Sigmoid colon (tissue), 7 donors: ENCODE data around the gene FBH1. TPM values are rescaled to one million over a fixed set of nuclear protein-coding genes. Genes with fewer than 3 reads are reported as not detected.

Experiments
- DNase-seq: peaks from one replicate; pipeline ENCODE4 v3.0.0-alpha.2; 2019
- H3K27ac ChIP-seq, 4 donors: fragments of 200-600 bp; sonication (generic); one replicate each; pipeline ENCODE4 v1.5.1; 2016 to 2019; ENCODE audit warnings: mild to moderate bottlenecking in 1 of 4
- H3K27me3 ChIP-seq, 3 donors: fragments of 200-600 bp; sonication (generic); one replicate each; pipeline ENCODE4 v1.5.1; 2019; ENCODE audit warnings: mild to moderate bottlenecking in 1 of 3
- H3K36me3 ChIP-seq, 4 donors: fragments of 200-600 bp; sonication (generic); one replicate each; pipeline ENCODE4 v1.5.1; 2016 to 2019
- H3K4me1 ChIP-seq, 4 donors: fragments of 200-600 bp; sonication (generic); one replicate each; pipeline ENCODE4 v1.5.1; 2017 to 2019
- H3K4me3 ChIP-seq, 4 donors: fragments of 200-600 bp; sonication (generic); one replicate each; pipeline ENCODE4 v1.5.1; 2017 to 2019; ENCODE audit warnings: mild to moderate bottlenecking in 2 of 4, moderate library complexity in 1 of 4
- H3K9me3 ChIP-seq, 4 donors: fragments of 200-600 bp in 3 of 4; sonication (generic) in 3 of 4; one replicate each; pipeline versions ENCODE4 v1.5.1 to v1.6.1; 2013 to 2019
- CTCF ChIP-seq, 4 experiments: fragments of 450-650 bp in 3 of 4; fragments of 200-600 bp in 1 of 4; IDR thresholded peaks; one replicate each; pipeline ENCODE4 v1.5.1; 2016 to 2019; ENCODE audit warnings: antibody characterized with exemption in 4 of 4, mild to moderate bottlenecking in 3 of 4, moderate library complexity in 2 of 4
- EP300 ChIP-seq, 4 donors: sonication (generic); formaldehyde crosslinking; IDR thresholded peaks; one replicate each; pipeline ENCODE4 v1.6.1; 2017; ENCODE audit warnings: antibody characterized with exemption in 4 of 4
- POLR2A ChIP-seq, 2 donors: fragments of 450-650 bp; IDR thresholded peaks; one replicate each; pipeline ENCODE4 v1.6.1; 2016; ENCODE audit warnings: antibody characterized with exemption in 2 of 2, mild to moderate bottlenecking in 2 of 2, moderate library complexity in 2 of 2
- POLR2AphosphoS5 ChIP-seq, 4 donors: sonication (generic); formaldehyde crosslinking; IDR thresholded peaks; one replicate each; pipeline ENCODE4 v1.6.1; 2017; ENCODE audit warnings: antibody characterized with exemption in 4 of 4
- WGBS, 2 donors: extraction: QIAGEN DNeasy Blood & Tissue Kit; methylation state at CpG; one replicate each; pipeline ENCODE4 v1.1.7; 2013; 5-methylcytosine and 5-hydroxymethylcytosine counted together
- intact Hi-C: fragments of 100-400 bp; cut with DNase I; formaldehyde crosslinking; loops from one replicate; pipeline ENCODE4 v1.15.1; 2023
- polyA plus RNA-seq, 3 donors: library from polyadenylated mRNA; stranded (reverse); fragments of 200-250 nt; gene quantifications; one replicate each; pipeline ENCODE4 v1.2.3, GENCODE V29; 2013
- total RNA-seq, 4 donors: library from RNA; depleted of rRNA; stranded (reverse); fragments of >200 nt; gene quantifications; one replicate each; pipeline ENCODE4 v1.1.0, GENCODE V29; 2016
- donor health status: healthy with polysubstance abuse.
- donor health status: Bipolar disorder and iron deficiency.
- donor health status: healthy.

FBH1 gene
- total and polyA plus RNA-seq, 7 donors, result 31.2 to 85.9 (median 68.7) TPM

GRCh38 chr10:5888843-5889623, 1.0 kb upstream of the FBH1 start:
- Histone ChIP-seq H3K9me3 (no peaks in the 10 kb centered on the region), H3K4me3 (peak overlapping the region; percentile 82 to 91 (median 84)), H3K27ac (peak overlapping the region; percentile 80 to 92 (median 90)), H3K4me1 (peaks cover 0 to 49% (median 43%) of the 10 kb centered on the region in 4 donors), H3K36me3 (peaks cover 0 to 36% (median 3%) of the 10 kb centered on the region in 4 donors), H3K27me3 (no peaks in the 10 kb centered on the region)
- WGBS, 2 donors, result 1% methylated on average over 80 of the region's 80 CpGs
- intact Hi-C loops, result loop anchor here (1.0 kb wide), 1 partner anchor 205 kb away; the partner anchor contains the start of gene TASOR2
- DNase-seq, result peak; percentile 70
- TF ChIP-seq EP300 (IDR thresholded peaks at IDR 0.05) (no peak), CTCF (IDR thresholded peaks at IDR 0.05) (no peak), POLR2A (IDR thresholded peaks at IDR 0.05) (no peak), POLR2AphosphoS5 (IDR thresholded peaks at IDR 0.05) (no peak)

GRCh38 chr10:5890452-5890915, 441 bp downstream of the FBH1 start:
- H3K4me3 ChIP-seq, result peak overlapping the region; percentile 49 to 91 (median 82)
- DNase-seq, result peak; percentile 72
- no peaks in the 10 kb centered on the region for H3K9me3 ChIP-seq
- intact Hi-C loops, result loop anchor here (5.0 to 10.0 kb wide), 2 partner anchors 78 to 1894 kb away; partner anchors contain the start of genes ATP5F1C, GDI2 and KIN
- TF ChIP-seq EP300 (IDR thresholded peaks at IDR 0.05), result no peak
- TF ChIP-seq POLR2AphosphoS5 (IDR thresholded peaks at IDR 0.05), result no peak
- no peaks in the 10 kb centered on the region for H3K27me3 ChIP-seq
- peaks cover 0 to 37% (median 6%) of the 10 kb centered on the region in 4 donors for H3K36me3 ChIP-seq
- H3K27ac ChIP-seq, result peak overlapping the region; percentile 81 to 94 (median 86)
- 1% methylated on average over 40 of the region's 40 CpGs for WGBS, 2 donors
- H3K4me1 ChIP-seq, result peaks cover 0 to 49% (median 43%) of the 10 kb centered on the region in 4 donors

- Histone ChIP-seq H3K4me3 (peak overlapping the region; percentile 49 to 91 (median 82)), H3K36me3 (peaks cover 0 to 37% (median 6%) of the 10 kb centered on the region in 4 donors), H3K4me1 (peaks cover 0 to 49% (median 43%) of the 10 kb centered on the region in 4 donors), H3K27me3 (no peaks in the 10 kb centered on the region), H3K9me3 (no peaks in the 10 kb centered on the region), H3K27ac (peak overlapping the region; percentile 81 to 94 (median 86))
- no peak for TF ChIP-seq EP300 (IDR thresholded peaks at IDR 0.05)
- no peak for TF ChIP-seq CTCF (IDR thresholded peaks at IDR 0.05)
- TF ChIP-seq POLR2AphosphoS5 (IDR thresholded peaks at IDR 0.05), result no peak
- no peak for TF ChIP-seq POLR2A (IDR thresholded peaks at IDR 0.05)
- no peak for DNase-seq
- intact Hi-C loops, result loop anchor here (5.0 to 10.0 kb wide), 2 partner anchors 79 to 1894 kb away; partner anchors contain the start of genes ATP5F1C, GDI2 and KIN
- WGBS, 2 donors, result 29 to 65% methylated on average over 7 of the region's 7 CpGs
Observed at GRCh38 chr10:5891009-5891408, 966 bp downstream of the FBH1 start.

- Histone ChIP-seq H3K4me1 (peaks cover 0 to 51% (median 41%) of the 10 kb centered on the region in 4 donors), H3K36me3 (peaks cover 0 to 36% (median 10%) of the 10 kb centered on the region in 4 donors), H3K9me3 (no peaks in the 10 kb centered on the region), H3K4me3 (no peak overlapping the region), H3K27me3 (no peaks in the 10 kb centered on the region), H3K27ac (no peak overlapping the region)
- 87 to 92% methylated on average over 8 of the region's 8 CpGs for WGBS, 2 donors
- intact Hi-C loops, result loop anchor here (5.0 to 10.0 kb wide), 2 partner anchors 80 to 1893 kb away; partner anchors contain the start of genes ATP5F1C, GDI2 and KIN
- DNase-seq, result no peak
- TF ChIP-seq EP300 (IDR thresholded peaks at IDR 0.05) (no peak), CTCF (IDR thresholded peaks at IDR 0.05) (no peak), POLR2A (IDR thresholded peaks at IDR 0.05) (no peak), POLR2AphosphoS5 (IDR thresholded peaks at IDR 0.05) (no peak)
Observed at GRCh38 chr10:5892007-5892406, 2.0 kb downstream of the FBH1 start.

GRCh38 chr10:5893321-5893720, 3.3 kb downstream of the FBH1 start:
- Histone ChIP-seq H3K36me3 (peaks cover 0 to 33% (median 13%) of the 10 kb centered on the region in 4 donors), H3K27ac (no peak overlapping the region), H3K4me3 (no peak overlapping the region), H3K9me3 (no peaks in the 10 kb centered on the region), H3K27me3 (no peaks in the 10 kb centered on the region), H3K4me1 (peaks cover 0 to 38% (median 28%) of the 10 kb centered on the region in 4 donors)
- intact Hi-C loops, result loop anchor here (5.0 to 10.0 kb wide), 2 partner anchors 81 to 1891 kb away; partner anchors contain the start of genes ATP5F1C, GDI2 and KIN
- 88 to 90% methylated on average over 2 of the region's 2 CpGs for WGBS, 2 donors
- no peak for DNase-seq
- TF ChIP-seq CTCF (IDR thresholded peaks at IDR 0.05) (no peak), POLR2AphosphoS5 (IDR thresholded peaks at IDR 0.05) (no peak), EP300 (IDR thresholded peaks at IDR 0.05) (no peak), POLR2A (IDR thresholded peaks at IDR 0.05) (no peak)
